SK-N-SH (cell line): ENCODE data around the gene KLHL30. TPM values are rescaled to one million over a fixed set of nuclear protein-coding genes. Genes with fewer than 3 reads are reported as not detected.
A peak's percentile ranks its signal among the peaks of the same experiment; 100 is the strongest.

Experiments
- CTCF ChIA-PET: fragments of 300-600, 350-600 bp; formaldehyde crosslinking; extraction: SDS; loops from one replicate; lab custom pipeline; 2021; lab: Yijun Ruan, JAX
- POLR2A ChIA-PET: fragments of 350-600 bp; sonication (Branson Sonifier 250); formaldehyde crosslinking; extraction: SDS; loops from one replicate; lab custom pipeline; 2020; ENCODE audit warnings: antibody characterized with exemption, inconsistent platforms; lab: Yijun Ruan, JAX
- DNase-seq: peaks from one replicate; pipeline ENCODE4 v3.0.0; 2012
- H2AFZ ChIP-seq: fragments of 200-600 bp; sonication (generic); 2 replicates; pipeline ENCODE4 v1.8.1; 2016; ENCODE audit warnings: antibody characterized with exemption, mild to moderate bottlenecking, low read depth
- H3F3A ChIP-seq: fragments of 200-600 bp; sonication (generic); replicated peaks from 2 replicates; pipeline ENCODE3; 2016; ENCODE audit warnings: antibody characterized with exemption, mild to moderate bottlenecking; ENCODE audit not compliant: insufficient read depth
- H3K27ac ChIP-seq, 2 experiments: fragments of 200-500 bp in 1 of 2; fragments of 200-600 bp in 1 of 2; sonication (Bioruptor generic) in 1 of 2; sonication (generic), shearing (Covaris generic) in 1 of 2; 2 replicates each; pipeline versions ENCODE4 v1.5.1 to v1.6.1; 2014 to 2016; ENCODE audit warnings: low read depth in 2 of 2, inconsistent platforms in 1 of 2, low read length in 1 of 2, mild to moderate bottlenecking in 1 of 2, mixed read lengths in 1 of 2
- H3K27me3 ChIP-seq: fragments of 200-600 bp; sonication (generic), shearing (Covaris generic); 2 replicates; pipeline ENCODE4 v1.6.1; 2016; ENCODE audit warnings: mixed run types; ENCODE audit not compliant: insufficient read depth
- H3K36me3 ChIP-seq, 2 experiments: fragments of 200-500 bp in 1 of 2; fragments of 200-600 bp in 1 of 2; sonication (Bioruptor generic) in 1 of 2; sonication (generic) in 1 of 2; replicated peaks in 1 of 2; 2 replicates each; pipeline versions ENCODE3 to v1.5.1; 2014 to 2016; ENCODE audit warnings: low read length in 1 of 2, mild to moderate bottlenecking in 1 of 2; ENCODE audit not compliant: insufficient read depth in 2 of 2, control insufficient read depth in 1 of 2
- H3K4me1 ChIP-seq, 2 experiments: fragments of 200-500 bp in 1 of 2; fragments of 200-600 bp in 1 of 2; sonication (Bioruptor generic) in 1 of 2; sonication (generic), shearing (Covaris generic) in 1 of 2; 2 replicates each; pipeline versions ENCODE4 v1.5.1 to v1.6.1; 2014 to 2016; ENCODE audit warnings: low read depth in 1 of 2, low read length in 1 of 2, mixed run types in 1 of 2; ENCODE audit not compliant: insufficient read depth in 2 of 2, control insufficient read depth in 1 of 2
- H3K4me2 ChIP-seq: fragments of 200-600 bp; sonication (generic), shearing (Covaris generic); 2 replicates; pipeline ENCODE4 v1.6.1; 2017; ENCODE audit warnings: mixed run types
- H3K4me3 ChIP-seq, 2 experiments: fragments of 200-500 bp in 1 of 2; fragments of 200-600 bp in 1 of 2; sonication (Bioruptor generic) in 1 of 2; sonication (generic), shearing (Covaris generic) in 1 of 2; 2 replicates each; pipeline versions ENCODE4 v1.5.1 to v1.8.1; 2014 to 2016; ENCODE audit warnings: low read depth in 2 of 2, inconsistent platforms in 1 of 2, low read length in 1 of 2, mild to moderate bottlenecking in 1 of 2, mixed read lengths in 1 of 2, moderate library complexity in 1 of 2
- H3K79me2 ChIP-seq: fragments of 200-600 bp; sonication (generic); 2 replicates; pipeline ENCODE4 v1.8.1; 2017; ENCODE audit warnings: mild to moderate bottlenecking; ENCODE audit not compliant: insufficient read depth
- H3K9ac ChIP-seq: fragments of 200-600 bp; sonication (generic); 2 replicates; pipeline ENCODE4 v1.6.1; 2017; ENCODE audit warnings: mixed run types
- H3K9me2 ChIP-seq: fragments of 200-600 bp; sonication (generic); 2 replicates; pipeline ENCODE4 v1.6.1; 2017; ENCODE audit warnings: mixed run types
- H3K9me3 ChIP-seq: fragments of 200-600 bp; sonication (generic); 2 replicates; pipeline ENCODE4 v1.6.1; 2017; ENCODE audit warnings: mixed run types, mild to moderate bottlenecking, moderate library complexity
- H4K20me1 ChIP-seq: fragments of 200-600 bp; sonication (generic); 2 replicates; pipeline ENCODE4 v1.6.1; 2017; ENCODE audit warnings: mild to moderate bottlenecking, mixed run types; ENCODE audit not compliant: insufficient read depth
- ELF1 ChIP-seq: IDR thresholded peaks from 2 replicates; pipeline ENCODE4 v1.4.0; 2012
- EZH2phosphoT487 ChIP-seq: fragments of 200-600 bp; sonication (generic); IDR thresholded peaks from 2 replicates; pipeline ENCODE4 v1.6.1; 2017; ENCODE audit warnings: low read depth, mixed run types, mild to moderate bottlenecking, antibody characterized with exemption, moderate library complexity, borderline replicate concordance
- FOXJ3 ChIP-seq: sonication (generic); formaldehyde crosslinking; IDR thresholded peaks from 2 replicates; pipeline ENCODE4 v1.5.1; 2020; ENCODE audit warnings: mild to moderate bottlenecking, missing genetic modification reagents
- FOXM1 ChIP-seq: IDR thresholded peaks from 2 replicates; pipeline ENCODE4 v1.4.0; 2012; ENCODE audit warnings: low read depth, mild to moderate bottlenecking
- GATA2 ChIP-seq: sonication (generic); formaldehyde crosslinking; IDR thresholded peaks from 2 replicates; pipeline ENCODE4 v1.5.0; 2020; ENCODE audit warnings: mild to moderate bottlenecking, missing genetic modification reagents
- IRF3 ChIP-seq: fragments of 150-350 bp; IDR thresholded peaks from 2 replicates; pipeline ENCODE4 v1.6.1; 2016; ENCODE audit warnings: mild to moderate bottlenecking, low read depth, low read length
- MAX ChIP-seq: IDR thresholded peaks from 2 replicates; pipeline ENCODE4 v1.4.0; 2012; ENCODE audit warnings: low read depth
- MEF2A ChIP-seq: IDR thresholded peaks from 2 replicates; pipeline ENCODE4 v1.4.0; 2012; ENCODE audit warnings: low read depth, borderline replicate concordance
- MXI1 ChIP-seq: IDR thresholded peaks from 2 replicates; pipeline ENCODE4 v1.6.1; 2012; ENCODE audit warnings: mild to moderate bottlenecking, low read depth, low read length, improper control_type of control experiment
- NFIC ChIP-seq: IDR thresholded peaks from 2 replicates; pipeline ENCODE4 v1.4.0; 2012; ENCODE audit warnings: borderline replicate concordance
- NRF1 ChIP-seq: IDR thresholded peaks from 2 replicates; pipeline ENCODE4 v1.6.1; 2012; ENCODE audit warnings: low read depth, mild to moderate bottlenecking, low read length
- RAD21 ChIP-seq: IDR thresholded peaks from 2 replicates; pipeline ENCODE4 v1.6.1; 2012; ENCODE audit warnings: mild to moderate bottlenecking, low read length
- RFX5 ChIP-seq: IDR thresholded peaks from 2 replicates; pipeline ENCODE4 v1.6.1; 2012; ENCODE audit warnings: mild to moderate bottlenecking, improper control_type of control experiment, low read length
- RXRA ChIP-seq: IDR thresholded peaks from 2 replicates; pipeline ENCODE4 v1.4.0; 2012; ENCODE audit warnings: low read depth, mild to moderate bottlenecking, borderline replicate concordance
- TAF1 ChIP-seq: IDR thresholded peaks from 2 replicates; pipeline ENCODE4 v1.6.1; 2012; ENCODE audit warnings: low read depth, mild to moderate bottlenecking, low read length, moderate library complexity, borderline replicate concordance
- TCF12 ChIP-seq: IDR thresholded peaks from 2 replicates; pipeline ENCODE4 v1.4.0; 2012
- TEAD4 ChIP-seq: IDR thresholded peaks from 2 replicates; pipeline ENCODE4 v1.4.0; 2012; ENCODE audit warnings: mild to moderate bottlenecking, borderline replicate concordance; ENCODE audit not compliant: insufficient read depth
- USF1 ChIP-seq: IDR thresholded peaks from 2 replicates; pipeline ENCODE4 v1.4.0; 2012; ENCODE audit warnings: low read depth, borderline replicate concordance
- USF2 ChIP-seq: fragments of 150-350 bp; IDR thresholded peaks from 2 replicates; pipeline ENCODE4 v1.6.1; 2017; ENCODE audit warnings: antibody characterized with exemption, low read length, low read depth, borderline replicate concordance
- YY1 ChIP-seq: IDR thresholded peaks from 2 replicates; pipeline ENCODE4 v1.4.0; 2012; ENCODE audit warnings: low read depth, mild to moderate bottlenecking
- ZBTB33 ChIP-seq: IDR thresholded peaks from 2 replicates; pipeline ENCODE4 v1.4.0; 2012; ENCODE audit warnings: low read depth, borderline replicate concordance
- WGBS: methylation state at CpG from one replicate; pipeline ENCODE4 v1.1.6; 2017; ENCODE audit warnings: low lambda C conversion rate; 5-methylcytosine and 5-hydroxymethylcytosine counted together
- polyA plus RNA-seq, 3 experiments: library from polyadenylated mRNA; depleted of rRNA; stranded (reverse); fragments of >200 nt; gene quantifications; 2 replicates each; pipeline ENCODE4 v1.2.3, GENCODE V29; 2012

KLHL30 gene
- polyA plus RNA-seq, 1 of the 3 experiments (the other 2 are of a cell fraction): not detected

- POLR2A ChIA-PET: no interaction called here
- H4K20me1 ChIP-seq: no peaks in the 10 kb centered on the region
- H3K9ac ChIP-seq: peak overlapping the region; percentile 71
- WGBS: 55% methylated on average over 6 of the region's 6 CpGs
- H3K79me2 ChIP-seq: no peaks in the 10 kb centered on the region
- CTCF ChIA-PET: interaction anchor here (0.6 to 1.5 kb wide), 2 partner anchors 12 to 94 kb away, joined by 3 read pairs; no protein-coding TSS in a partner anchor
- peaks cover under 1 to 50% of the 10 kb centered on the region in 2 experiments for H3K36me3 ChIP-seq
- H3K27me3 ChIP-seq: no peaks in the 10 kb centered on the region
- DNase-seq: peak; percentile 19
- H3K4me3 ChIP-seq: no peak overlapping the region
- peaks cover under 1 to 22% of the 10 kb centered on the region in 2 experiments; a peak in 3 of 4 replicates for H3K4me1 ChIP-seq
- peak overlapping the region in 1 of 2 experiments; percentile 96; a peak in 2 of 4 replicates for H3K27ac ChIP-seq
- H3K4me2 ChIP-seq: peak overlapping the region; percentile 56
- no peak overlapping the region for H2AFZ ChIP-seq
- peaks cover 29% of the 10 kb centered on the region for H3F3A ChIP-seq
- no peaks in the 10 kb centered on the region for H3K9me2 ChIP-seq
- no peak for TF ChIP-seq TCF12
- 0 out of 2 replicates have a peak, but pooled peaks have one; percentile 13 for TF ChIP-seq NFIC
- TF ChIP-seq EZH2phosphoT487: no peak
- TF ChIP-seq MXI1: no peak
- TF ChIP-seq USF2: no peak
- TF ChIP-seq FOXM1: no peak
- peak; percentile 30; the same call in 1 of the 2 replicates for TF ChIP-seq MAX
- no peaks in the 10 kb centered on the region for H3K9me3 ChIP-seq
These were observed 30.7 kb downstream of the KLHL30 start for GRCh38 chr2:238169048-238169707.

- peaks cover 29% of the 10 kb centered on the region for H3F3A ChIP-seq
- peaks cover 7 to 22% of the 10 kb centered on the region in 2 experiments; a peak in 3 of 4 replicates for H3K4me1 ChIP-seq
- H3K36me3 ChIP-seq: peaks cover 7 to 56% of the 10 kb centered on the region in 2 experiments
- no peaks in the 10 kb centered on the region for H3K79me2 ChIP-seq
- peak overlapping the region in 1 of 2 experiments; percentile 96; a peak in 2 of 4 replicates for H3K27ac ChIP-seq
- peak overlapping the region; percentile 71 for H3K9ac ChIP-seq
- POLR2A ChIA-PET: no interaction called here
- CTCF ChIA-PET: interaction anchor here (0.6 to 1.5 kb wide), 2 partner anchors 11 to 94 kb away, joined by 3 read pairs; no protein-coding TSS in a partner anchor
- H2AFZ ChIP-seq: no peak overlapping the region
- H4K20me1 ChIP-seq: no peaks in the 10 kb centered on the region
- peak overlapping the region; percentile 56 for H3K4me2 ChIP-seq
- no peaks in the 10 kb centered on the region for H3K9me3 ChIP-seq
- DNase-seq: peak; percentile 20
- 35% methylated on average over 5 of the region's 5 CpGs for WGBS
- H3K9me2 ChIP-seq: no peaks in the 10 kb centered on the region
- no peak overlapping the region for H3K4me3 ChIP-seq
- H3K27me3 ChIP-seq: no peaks in the 10 kb centered on the region
- TF ChIP-seq FOXJ3 (CRISPR knock-in tag) (no peak), RAD21 (no peak), IRF3 (no peak), MEF2A (no peak), ELF1 (no peak), TAF1 (no peak; the same call in 1 of the 2 replicates), RFX5 (no peak), MXI1 (no peak), GATA2 (CRISPR knock-in tag) (no peak), ZBTB33 (no peak), TEAD4 (0 out of 2 replicates have a peak, but pooled peaks have one; percentile 13), YY1 (no peak), NFIC (peak; percentile 55; the same call in 1 of the 2 replicates), TCF12 (peak; percentile 40; the same call in 1 of the 2 replicates), RXRA (no peak), MAX (peak; percentile 63; the same call in 1 of the 2 replicates), USF1 (no peak), NRF1 (no peak)
These were observed 31.3 kb downstream of the KLHL30 start for GRCh38 chr2:238169708-238170251.
